GF-D8 (cell line): ENCODE measurements around the gene SNAI3.

Source experiments
- DNase-seq: peaks from one replicate; lab custom pipeline; 2025; lab: John Stamatoyannopoulos, UW

SNAI3 gene

DNA sequence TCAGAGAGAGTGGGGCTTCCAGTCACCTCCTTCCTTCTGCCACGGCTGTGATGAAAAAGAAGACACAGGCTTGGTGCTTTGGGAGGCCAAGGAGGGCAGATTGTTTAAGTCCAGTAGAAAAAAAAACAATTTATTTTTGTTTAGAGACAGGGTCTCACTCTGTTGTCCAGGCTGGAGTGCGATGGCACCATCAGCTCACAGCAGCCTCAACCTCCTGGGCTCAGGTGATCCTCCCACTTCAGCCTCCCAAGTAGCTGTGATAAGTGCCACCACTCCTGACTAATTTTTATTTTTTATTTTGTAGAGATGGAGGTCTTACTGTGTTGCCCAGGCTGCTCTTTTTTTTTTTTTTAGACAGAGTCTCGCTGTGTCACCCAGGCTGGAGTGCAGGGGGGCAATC, 20.7 kb downstream of the SNAI3 start:
- DNase-seq = no peak

DNA sequence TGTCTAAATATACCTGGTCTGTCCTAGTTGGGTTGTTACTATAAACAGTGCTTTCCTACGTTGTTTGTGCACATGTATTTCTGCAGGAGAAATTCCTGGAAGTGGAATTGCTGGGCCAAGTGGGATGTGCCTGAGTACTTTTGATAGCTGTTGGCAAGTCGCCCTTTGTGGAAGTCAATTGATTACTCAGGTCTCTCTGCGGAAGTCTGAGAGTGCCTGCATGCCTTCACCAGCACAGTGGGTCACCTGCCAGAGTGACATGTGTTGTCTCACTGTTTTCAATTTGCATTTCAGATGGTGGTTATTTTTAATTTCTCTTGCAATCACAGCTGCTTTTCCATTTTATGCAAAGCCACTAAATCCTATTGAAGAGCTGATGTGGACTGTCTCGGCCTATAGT, 21.2 kb downstream of the SNAI3 start:
- DNase-seq = no peak

DNA sequence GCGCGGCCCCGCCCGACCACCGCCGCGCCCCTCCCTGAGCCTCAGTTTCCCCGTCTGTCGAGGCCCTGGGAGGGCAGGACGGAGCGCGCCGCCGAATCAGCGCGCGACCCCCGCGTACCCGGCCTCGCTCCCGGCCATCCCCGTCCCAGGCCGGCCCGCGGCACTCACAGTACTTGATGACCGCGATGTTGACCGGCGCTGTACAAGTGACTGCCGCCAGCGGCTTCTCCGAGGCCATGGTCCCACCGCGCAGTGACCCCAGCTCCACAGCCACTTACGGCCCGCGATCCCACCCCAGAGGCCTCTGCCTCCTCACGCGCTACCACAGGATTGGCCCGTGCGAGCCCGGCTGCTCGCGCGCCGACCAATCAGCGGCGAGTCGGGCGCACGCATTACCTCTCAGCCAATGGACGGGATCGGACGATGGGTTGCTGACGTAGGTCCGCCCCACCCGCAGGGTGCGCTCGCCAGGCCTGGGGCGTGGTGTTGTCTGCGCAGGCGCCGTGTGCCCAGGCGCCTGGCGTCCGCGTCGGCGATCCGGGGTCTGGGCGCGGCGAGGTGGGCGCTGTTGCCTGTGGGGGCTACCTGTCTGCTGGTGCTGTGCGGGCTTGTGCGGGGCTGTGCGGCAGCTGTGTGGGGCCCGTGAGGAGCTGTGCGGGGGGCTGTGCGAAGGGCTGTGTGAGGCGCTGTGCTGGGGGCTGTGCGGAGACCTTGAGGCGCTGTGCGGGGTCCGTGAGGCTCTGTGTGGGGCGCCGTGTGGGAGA, 23.3 kb downstream of the SNAI3 start, which contains the start of gene MVD:
TSS of gene MVD (minus strand) at position 249 of the 764 bp plus-strand sequence. CDS start at position 238, 11 bp downstream.
- DNase-seq = peak; percentile 95

DNA sequence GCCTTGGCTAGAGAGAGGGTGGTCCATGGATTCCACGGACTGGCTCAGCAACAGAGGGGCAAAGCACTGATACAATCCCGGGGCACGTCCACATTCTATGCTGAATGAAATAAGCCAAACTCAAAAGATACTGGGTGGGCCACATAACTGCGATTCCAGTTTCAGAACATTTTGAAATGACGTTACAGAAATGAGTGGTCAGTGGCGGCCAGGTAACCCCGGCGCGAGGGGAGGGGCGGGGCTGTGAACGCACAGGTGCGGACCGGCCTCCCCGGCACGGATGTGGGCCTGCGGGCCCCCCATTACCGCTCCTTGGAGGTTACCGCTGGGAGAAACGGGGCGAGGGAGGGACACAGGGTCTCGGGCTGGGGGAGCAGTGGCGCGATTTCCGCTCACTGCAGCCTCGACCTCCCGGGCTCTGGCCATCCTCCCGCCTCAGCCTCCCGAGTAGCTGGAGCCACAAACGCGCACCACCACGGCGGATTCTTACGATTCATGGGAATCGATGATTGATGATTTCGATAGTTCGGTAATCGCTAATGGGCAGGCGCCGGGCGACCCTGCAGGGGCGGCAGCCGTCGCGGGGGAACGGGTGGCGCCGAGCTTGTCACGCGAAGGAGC, 24.0 kb downstream of the SNAI3 start:
- no peak for DNase-seq

DNA sequence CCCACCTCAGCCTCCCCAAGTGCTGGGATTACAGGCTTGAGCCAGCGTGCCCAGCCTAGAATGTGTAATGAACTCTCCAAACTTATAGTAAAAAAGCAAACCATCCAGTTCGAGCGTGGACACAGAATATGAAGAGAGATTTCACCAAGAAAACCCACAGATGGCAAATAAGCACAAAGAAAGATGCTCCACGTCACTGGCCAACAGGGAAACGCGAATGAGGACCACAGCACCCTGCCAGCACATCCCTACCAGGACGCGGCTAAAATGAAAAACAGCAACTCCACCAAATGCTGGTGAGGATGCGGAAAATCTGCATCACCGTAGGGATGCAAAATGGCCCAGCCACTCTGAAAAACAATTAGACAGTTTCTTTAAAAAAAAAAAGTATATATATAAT, 24.8 kb downstream of the SNAI3 start:
- DNase-seq = no peak

DNA sequence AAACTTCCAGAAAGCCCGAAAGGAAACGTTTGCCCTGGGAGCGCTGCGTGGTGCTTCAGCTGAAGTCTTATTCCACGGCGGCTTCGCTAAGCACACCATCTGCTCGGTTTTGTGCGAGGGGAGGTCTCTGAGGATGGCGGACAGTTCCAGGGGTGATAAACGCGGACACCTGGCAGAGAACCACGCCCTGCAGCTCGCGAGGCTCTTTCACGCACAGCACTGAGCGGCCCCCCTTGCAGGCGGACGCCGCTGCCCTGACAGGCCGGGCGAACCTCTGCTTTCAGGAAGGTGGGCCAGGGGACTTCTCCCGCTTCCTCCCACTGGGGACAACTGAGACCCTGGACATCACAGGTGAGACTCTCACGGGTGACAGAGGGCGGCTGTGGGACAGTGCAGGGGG, 27.1 kb downstream of the SNAI3 start:
- DNase-seq = no peak

DNA sequence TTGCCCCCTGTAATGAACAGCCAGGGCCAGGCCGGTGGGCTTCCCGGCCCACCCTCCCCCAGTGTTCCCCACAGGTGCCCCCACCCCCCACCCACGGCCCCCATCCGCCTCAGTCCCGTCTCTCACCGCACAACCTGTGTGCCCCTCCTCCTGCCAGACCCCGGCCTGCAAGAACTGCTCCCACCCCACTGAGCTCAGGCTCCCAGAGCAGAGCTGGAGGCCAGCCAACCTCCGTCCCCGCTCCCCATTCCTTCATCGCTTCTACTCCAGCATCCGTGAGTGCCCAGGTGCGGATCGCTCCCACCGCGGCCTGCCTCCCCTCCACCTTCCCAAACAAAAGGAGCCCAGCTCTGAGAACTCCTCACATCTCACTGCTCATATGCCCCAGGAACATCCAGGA, 27.6 kb downstream of the SNAI3 start:
- no peak for DNase-seq

DNA sequence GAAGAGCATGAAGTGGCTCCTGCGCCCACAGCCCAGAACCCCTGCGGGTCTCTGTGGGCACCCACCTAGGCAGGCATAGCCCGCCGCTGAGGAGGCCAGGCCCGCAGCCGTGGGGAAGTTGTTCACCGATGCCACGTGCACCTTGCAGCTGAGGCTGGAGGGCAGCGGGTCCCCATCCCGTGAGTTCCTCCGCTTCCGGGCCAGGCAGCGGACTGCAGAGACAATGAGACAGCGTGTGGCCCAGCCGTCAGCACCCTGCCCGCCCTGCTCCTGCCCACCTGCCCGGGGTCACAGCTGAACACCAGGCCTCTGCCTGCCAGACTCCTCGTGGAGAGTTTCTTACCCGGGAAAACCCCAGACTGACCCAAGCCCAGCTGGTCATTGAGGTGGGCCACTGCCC, 28.9 kb downstream of the SNAI3 start:
- DNase-seq = no peak

DNA sequence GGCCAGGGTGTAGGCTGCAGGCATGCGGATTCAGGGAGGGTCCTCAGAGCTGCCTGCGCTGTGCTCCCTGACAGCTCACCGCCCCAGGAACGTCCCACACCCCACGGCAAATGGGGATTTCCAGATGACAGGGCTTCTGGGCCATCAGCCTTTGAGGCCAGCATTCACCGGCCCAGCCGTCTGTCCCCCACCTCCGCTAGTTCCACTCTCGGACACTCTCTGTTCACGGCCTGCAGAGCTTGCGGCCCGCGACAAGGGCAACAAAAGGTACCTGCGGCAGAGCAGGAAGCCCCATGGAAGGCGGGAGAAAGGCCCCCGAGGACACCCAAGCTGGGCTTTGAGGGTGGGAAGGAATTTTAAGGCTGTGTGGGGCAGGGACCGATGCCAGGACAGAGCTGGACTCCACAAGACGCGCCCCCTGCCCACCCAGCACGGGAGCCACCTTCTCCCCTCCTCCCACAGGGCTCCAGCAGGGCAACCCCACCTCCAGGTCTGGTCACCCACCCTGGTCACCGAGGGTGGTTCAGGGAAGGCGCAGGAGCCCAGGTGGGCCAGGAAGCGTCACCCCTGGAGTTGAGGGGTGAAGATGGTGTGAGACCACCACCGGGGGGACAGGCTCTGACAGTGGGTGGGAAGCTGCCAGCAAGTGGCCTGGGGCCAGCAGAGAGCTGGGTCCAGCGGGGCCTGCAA, 29.9 kb downstream of the SNAI3 start:
- no peak for DNase-seq

DNA sequence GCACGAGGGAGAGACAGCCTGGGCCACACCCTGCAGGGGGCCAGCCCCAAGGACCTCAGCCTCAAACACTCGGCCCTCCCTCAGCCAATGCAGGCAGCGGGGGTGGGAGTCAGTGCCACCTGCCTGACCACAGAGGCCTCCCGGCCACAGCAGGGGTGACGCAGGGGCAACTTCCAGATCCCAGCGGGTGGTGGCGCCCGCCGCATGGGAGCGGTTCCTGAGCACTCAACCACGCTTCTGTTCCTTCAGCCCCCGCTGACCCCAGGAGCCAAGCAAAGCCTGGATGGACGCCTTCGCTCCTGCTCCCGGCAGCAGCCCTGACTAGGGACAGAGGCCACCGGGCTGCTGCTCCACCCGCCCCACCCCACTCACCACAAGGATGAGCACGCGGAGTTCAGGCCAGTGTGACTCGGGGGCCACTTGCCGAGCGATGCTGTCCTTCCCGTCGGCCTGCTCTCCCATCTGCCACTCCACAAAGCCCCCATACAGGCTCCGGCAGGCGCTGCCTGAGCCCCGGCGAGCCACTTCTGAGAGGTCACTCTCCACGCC, 30.5 kb downstream of the SNAI3 start:
- no peak for DNase-seq

DNA sequence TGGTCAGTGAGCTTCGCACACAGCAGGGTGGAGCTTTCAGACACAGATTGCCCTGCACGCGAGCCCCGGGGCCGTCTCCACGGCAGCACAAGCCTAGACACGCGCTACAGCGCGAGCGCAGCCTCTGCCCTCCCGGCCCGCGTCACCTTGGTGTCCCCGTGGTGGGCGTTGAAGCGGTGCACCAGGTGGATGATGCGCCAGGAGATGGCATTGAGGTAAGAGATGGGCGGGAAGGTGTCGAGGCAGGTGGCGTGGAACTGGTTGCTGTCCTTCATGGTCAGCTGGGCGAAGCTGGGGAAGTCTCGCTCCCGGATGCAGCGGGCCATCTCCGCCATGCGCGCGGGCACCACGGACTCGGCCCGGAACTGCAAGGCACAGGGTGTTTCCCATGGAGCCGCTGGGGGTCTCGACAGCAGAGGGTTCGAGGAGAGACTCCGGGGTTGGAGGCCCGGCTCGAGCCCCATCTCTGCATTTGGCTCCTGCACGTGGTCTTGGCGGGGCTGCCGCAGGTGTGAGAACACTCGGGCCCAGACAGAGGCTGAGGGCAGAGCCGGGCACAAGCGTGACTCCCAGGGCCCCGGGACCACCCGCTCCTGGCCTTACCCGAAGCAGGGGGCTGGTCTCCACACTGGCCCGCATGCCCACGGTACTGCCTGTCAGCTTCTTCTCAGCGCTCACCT, 31.1 kb downstream of the SNAI3 start:
- no peak for DNase-seq

DNA sequence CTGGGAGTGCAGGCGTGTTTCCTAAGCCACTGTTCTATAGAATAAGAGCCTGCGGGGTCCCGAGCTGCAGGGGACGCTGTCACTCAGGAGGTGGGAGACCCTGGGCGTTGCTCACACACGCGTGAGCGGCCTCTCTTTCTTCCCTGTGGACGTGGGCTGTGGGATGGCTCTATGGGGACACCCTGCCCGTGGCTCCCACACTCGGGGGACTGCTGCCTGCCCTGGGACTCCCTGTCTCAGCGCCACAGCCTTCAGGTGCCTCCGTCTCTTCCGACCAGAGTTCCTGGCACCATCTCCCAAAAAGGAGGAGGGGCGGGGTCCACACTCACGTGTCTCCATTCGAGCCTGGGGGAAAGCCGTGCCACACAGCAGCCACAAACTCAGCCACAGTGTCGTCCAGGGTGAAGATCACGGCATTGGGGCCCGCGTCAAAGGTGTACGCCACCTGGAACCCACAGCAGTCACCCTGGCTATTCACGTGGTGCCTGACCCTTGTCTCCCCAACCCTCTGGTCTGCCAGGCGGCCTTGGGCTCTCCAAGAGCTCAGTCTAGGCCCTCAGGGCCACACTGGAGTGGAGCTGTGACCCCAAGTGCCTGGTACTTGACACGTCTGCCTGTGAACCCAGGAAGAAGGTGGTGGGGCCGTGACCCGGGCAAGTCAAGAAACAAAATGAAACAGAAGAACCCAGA, 31.8 kb downstream of the SNAI3 start:
- no peak for DNase-seq

DNA sequence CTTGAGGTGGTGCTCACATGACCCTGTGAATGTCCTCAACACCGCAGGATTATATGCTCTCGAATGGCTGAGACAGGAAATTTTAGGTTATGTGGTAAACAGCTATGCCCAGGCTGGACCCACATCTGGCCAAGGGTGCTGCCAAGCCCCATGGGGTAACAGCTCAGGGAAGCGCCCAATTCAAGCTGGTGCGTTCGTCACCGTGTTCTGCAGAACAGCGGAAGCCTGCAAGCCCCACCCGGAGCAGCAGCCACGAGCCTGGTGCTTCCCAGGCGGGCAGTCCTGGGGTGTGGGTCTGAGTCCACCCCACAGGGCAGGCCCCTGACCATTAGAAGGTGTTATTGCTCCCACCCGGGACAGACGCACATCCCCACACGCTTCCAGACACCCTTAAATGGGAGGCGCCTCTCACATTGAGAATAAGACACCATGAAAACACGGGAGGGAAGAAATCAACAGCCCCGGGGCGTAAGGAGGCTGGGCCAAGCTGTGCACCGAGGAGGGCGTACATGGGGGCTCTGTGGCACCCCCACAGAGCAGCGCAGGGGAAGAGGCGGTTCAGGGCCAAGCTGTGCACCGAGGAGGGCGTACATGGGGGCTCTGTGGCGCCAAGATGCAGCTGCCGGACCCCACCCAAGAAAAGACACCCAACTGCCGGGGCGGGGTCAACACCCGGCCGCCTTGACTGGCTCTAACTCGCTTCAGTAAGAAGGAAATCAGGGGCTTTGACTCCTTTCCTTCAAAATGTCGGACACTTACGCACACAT, 32.5 kb downstream of the SNAI3 start:
- DNase-seq = no peak

DNA sequence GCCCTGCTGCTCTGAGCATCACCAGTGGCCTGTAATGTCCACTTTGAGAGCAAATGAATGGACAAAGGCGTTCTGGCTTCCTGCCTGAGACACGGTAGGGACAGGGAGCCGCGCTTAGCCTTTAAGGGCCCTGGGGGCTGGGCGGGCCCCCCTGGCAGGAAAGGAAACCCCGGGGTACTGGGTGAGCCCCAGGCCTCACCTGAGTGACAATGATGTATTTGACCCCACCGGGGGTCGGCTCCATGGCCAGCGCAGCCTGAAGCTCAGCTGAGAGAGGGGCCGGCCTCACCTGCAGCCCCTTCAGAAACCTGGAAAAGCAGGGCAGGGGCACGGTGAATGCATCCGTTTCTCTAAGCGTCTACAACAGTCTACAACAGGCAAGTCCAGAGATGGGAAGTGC, 33.2 kb downstream of the SNAI3 start:
- no peak for DNase-seq

DNA sequence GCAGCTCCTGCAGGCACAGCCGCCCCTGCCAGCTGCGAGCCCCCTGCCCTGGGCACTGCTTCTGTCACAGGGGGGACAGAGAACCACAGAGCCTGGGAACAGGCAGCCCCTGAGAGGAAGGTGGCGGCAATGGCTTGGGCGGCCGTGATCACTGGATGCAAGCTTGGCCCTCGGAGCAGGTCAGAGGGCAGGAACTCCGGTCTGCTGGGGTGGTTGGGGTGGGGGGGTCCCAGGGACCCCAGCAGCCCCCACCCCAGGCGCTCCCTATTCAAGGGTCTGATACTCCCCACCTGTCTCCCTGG, 33.6 kb downstream of the SNAI3 start:
- DNase-seq = no peak

DNA sequence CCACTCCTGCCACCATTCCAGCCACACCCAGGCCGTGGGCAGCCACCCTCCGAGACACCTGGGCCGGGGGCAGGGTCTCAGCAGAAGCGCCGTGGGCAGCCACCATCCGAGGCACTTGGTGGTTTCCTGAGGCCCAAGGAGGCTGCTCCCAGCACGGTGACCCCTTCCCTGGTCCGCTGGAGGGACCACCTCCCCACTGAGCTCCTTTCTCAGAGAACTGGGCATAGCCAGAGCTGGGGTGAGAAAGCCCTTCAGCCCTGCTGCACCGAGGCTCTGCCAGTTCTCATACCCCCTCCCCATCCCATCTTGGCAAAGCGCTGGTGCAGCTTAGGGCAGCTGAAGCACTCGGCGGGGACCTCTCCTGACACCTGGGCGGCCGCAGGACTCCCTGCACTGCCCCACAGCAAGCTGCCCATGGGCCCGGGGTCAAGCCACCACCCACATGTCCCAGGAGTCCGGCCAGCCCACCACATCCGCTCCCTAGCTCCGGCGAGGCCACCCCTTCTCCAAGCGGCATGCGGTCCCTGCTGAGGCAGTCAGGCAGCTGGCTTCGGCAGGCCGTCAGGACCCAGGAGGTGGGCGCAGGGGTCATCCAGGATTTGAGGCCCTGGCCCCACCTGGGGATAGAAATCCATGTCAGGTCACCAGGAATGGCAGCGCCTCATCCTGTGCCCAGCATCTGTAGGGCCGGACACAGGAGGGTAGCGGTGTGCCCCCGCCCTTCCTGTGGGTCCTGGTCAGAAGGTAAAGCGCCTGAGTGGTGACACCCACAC, 34.1 kb downstream of the SNAI3 start:
- DNase-seq = no peak

DNA sequence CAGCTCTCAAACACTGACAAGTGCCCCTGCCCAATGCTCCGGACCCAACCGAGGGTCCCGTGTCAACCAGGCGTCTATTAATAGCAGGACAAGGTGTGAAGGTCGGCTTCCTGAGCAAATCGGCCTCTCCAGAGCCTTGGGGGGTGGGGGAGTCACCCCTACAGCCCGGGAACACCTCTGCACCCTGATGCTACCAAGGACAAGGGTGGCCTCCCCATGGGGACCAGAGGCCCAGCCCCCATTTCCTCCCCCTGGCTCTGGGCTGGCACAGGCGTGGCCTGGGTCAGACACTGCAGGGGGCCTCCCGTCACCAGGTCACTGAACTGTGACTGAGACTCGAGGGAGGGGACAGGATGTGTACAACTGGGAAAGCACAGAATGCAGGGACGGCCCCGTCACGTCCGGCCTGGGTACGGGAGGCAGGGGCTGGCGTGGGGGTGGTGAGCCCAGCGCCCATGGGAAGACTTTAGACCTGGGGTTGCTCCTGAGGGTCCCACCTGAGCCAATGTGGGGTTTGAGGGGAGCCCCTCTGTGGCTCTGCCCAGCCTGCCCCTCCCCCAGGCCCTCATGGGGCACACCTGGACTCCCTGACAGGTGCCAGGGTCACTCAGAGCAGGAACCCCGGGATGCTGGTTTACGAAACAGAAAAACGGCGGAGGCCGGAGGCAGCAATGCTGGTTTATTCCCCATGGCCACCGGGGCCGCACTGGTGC, 34.9 kb downstream of the SNAI3 start:
- peak; percentile 70 for DNase-seq

DNA sequence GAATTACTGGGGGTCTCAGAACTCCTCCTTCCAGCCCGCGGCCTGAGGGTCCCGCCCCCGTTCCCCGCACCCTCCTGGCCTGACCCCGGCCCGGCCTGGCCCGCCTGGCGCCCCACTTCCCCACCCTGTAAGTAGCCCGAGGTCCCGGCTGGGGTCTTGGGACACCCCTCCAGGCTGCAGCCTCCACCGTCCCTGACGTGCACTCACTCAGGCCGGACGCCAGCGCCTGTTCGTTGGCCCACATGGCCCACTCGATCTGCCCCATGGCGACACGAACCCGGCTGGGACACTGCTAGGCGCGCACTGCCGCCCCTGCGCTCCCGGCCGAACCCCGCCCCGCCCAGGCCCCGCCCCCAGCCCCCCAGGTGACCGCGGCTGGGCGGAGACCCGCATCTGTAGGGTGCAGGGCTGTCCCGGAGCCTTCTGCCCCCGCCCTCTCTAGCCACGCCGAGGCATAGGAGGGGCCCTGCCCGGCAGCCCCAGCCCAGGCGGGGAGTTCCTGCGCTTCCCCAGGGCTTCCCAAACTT, 35.5 kb downstream of the SNAI3 start, which contains the start of gene CYBA:
TSS of gene CYBA (minus strand) at position 305 of the 527 bp plus-strand sequence. CDS start at position 265, 40 bp downstream.
- peak; percentile 47 for DNase-seq
